GM12892 (cell line): Measurements from ENCODE around the gene EXOC7.

Experiments
- POLR2A ChIP-seq: IDR thresholded peaks from 2 replicates; pipeline ENCODE4 v1.6.1; 2011; ENCODE audit warnings: low read depth, low read length, control low read depth
- TAF1 ChIP-seq: IDR thresholded peaks from 2 replicates; pipeline ENCODE4 v1.6.1; 2011; ENCODE audit warnings: low read depth, mild to moderate bottlenecking, control low read depth, low read length, borderline replicate concordance

DNA sequence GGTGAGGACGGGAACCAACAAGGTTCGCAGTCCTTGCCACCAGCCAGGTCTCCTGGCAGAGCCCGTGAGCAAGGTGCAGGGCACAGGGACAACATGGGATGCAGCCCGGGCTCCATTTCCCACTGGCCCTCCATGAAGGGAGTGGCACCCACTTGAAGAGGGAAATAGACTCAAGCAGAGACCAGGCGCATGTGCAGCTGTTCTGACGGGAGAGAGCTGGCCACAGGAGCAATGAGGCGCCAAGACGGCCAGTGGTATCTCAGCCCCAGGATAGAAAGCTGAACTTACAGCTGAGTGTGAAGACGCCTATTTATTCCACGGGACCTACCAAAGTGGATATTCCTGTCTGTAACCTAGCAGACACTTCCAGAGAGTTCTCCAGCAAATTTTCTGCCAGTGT is 45.6 kb upstream of the EXOC7 start:
- TF ChIP-seq TAF1 (no peak), POLR2A (no peak)
